Tibial artery (tissue), 4 donors: ENCODE results near the gene ACOT7.
"Not testable (repeated sequence)": the region's sequence is repeated elsewhere in the genome, so short reads cannot be mapped to it uniquely, and the experiment has no call there.

Experiments
- DNase-seq, 2 donors: peaks; one replicate each; pipeline ENCODE4 v3.0.0-alpha.2; 2019
- H3K27ac ChIP-seq, 2 donors: fragments of 200-600 bp; sonication (generic) in 1 of 2; 1 replicate in 1 of 2; 2 replicates in 1 of 2; pipeline ENCODE4 v1.5.1; 2018 to 2019; ENCODE audit warnings: mild to moderate bottlenecking in 1 of 2
- H3K27me3 ChIP-seq, 2 donors: fragments of 200-600 bp; sonication (generic) in 1 of 2; one replicate each; pipeline versions ENCODE4 v1.5.1 to v1.6.0; 2016 to 2019
- H3K36me3 ChIP-seq, 3 donors: fragments of 200-600 bp; sonication (generic) in 2 of 3; one replicate each; pipeline ENCODE4 v1.5.1; 2016 to 2019; ENCODE audit warnings: mild to moderate bottlenecking in 2 of 3
- H3K4me1 ChIP-seq, 4 donors: fragments of 200-600 bp; sonication (generic) in 2 of 4; 1 replicate in 3 of 4; 2 replicates in 1 of 4; pipeline ENCODE4 v1.5.1; 2016 to 2019
- H3K4me3 ChIP-seq, 2 donors: fragments of 200-600 bp; sonication (generic) in 1 of 2; 1 replicate in 1 of 2; 2 replicates in 1 of 2; pipeline ENCODE4 v1.5.1; 2018 to 2019; ENCODE audit warnings: mild to moderate bottlenecking in 2 of 2
- H3K9me3 ChIP-seq, 3 donors: fragments of 200-600 bp; sonication (generic) in 1 of 3; one replicate each; pipeline ENCODE4 v1.5.1; 2016 to 2019
- intact Hi-C: fragments of 100-400 bp; cut with DNase I; formaldehyde crosslinking; loops from one replicate; pipeline ENCODE4 v1.15.0; 2023; ENCODE audit warnings: low total_unique reads
- TF ChIP-seq, protein P1 (sequence below), 2 experiments: fragments of 200-600 bp in 1 of 2; fragments of 450-650 bp in 1 of 2; IDR thresholded peaks; one replicate each; pipeline ENCODE4 v1.5.1; 2017 to 2019; ENCODE audit warnings: antibody characterized with exemption in 2 of 2, mild to moderate bottlenecking in 1 of 2, moderate library complexity in 1 of 2

ACOT7 gene

DNA sequence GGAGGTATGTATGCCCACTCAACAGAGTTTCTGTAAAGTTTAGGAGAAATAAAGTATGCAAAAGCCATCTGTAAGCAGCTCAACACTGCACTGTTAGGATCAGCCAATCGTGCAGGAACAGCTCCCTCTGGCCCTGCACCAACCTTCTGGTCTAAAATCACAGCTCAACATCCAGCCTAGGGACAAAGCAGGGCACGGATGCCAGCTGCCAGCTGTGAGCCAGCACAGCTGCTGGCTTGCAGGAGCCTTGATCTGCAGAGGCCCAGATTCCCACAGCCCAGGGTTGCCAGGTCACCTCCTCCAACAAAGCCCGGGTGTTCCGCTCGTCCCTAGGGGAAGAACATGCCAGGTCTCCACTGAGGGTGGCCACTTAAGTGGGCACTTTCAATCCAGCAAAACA lies 8.6 kb downstream of the ACOT7 start:
- Histone ChIP-seq H3K4me3 (no peak overlapping the region), H3K4me1 (peaks cover 0 to 8% (median 0%) of the 10 kb centered on the region in 4 donors), H3K27ac (no peak overlapping the region), H3K27me3 (no peaks in the 10 kb centered on the region), H3K36me3 (no peaks in the 10 kb centered on the region), H3K9me3 (peaks cover 0 to 2% (median 0%) of the 10 kb centered on the region in 3 donors)
- TF ChIP-seq, protein P1, sequence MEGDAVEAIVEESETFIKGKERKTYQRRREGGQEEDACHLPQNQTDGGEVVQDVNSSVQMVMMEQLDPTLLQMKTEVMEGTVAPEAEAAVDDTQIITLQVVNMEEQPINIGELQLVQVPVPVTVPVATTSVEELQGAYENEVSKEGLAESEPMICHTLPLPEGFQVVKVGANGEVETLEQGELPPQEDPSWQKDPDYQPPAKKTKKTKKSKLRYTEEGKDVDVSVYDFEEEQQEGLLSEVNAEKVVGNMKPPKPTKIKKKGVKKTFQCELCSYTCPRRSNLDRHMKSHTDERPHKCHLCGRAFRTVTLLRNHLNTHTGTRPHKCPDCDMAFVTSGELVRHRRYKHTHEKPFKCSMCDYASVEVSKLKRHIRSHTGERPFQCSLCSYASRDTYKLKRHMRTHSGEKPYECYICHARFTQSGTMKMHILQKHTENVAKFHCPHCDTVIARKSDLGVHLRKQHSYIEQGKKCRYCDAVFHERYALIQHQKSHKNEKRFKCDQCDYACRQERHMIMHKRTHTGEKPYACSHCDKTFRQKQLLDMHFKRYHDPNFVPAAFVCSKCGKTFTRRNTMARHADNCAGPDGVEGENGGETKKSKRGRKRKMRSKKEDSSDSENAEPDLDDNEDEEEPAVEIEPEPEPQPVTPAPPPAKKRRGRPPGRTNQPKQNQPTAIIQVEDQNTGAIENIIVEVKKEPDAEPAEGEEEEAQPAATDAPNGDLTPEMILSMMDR (IDR thresholded peaks at IDR 0.05) = no peak
- intact Hi-C loops = no loop called here
- DNase-seq = no peak

DNA sequence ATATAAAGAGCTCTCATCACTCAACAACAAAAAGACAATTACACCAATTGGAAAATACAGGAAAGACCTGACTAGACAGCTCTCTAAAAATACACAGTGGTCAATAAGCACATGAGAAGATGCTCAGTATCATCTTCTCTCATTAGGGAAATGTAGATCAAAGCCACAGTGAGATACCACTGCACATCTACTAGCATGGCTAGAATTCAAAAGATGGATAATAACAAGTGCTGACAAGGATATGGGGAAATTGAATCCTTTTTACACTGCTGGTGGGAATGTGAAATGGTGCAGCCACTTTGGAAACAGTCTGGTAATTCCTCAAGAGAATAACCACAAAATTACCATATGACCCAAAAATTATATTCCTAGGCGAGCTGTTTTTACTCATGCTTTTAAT lies 9.4 kb downstream of the ACOT7 start:
- no peak overlapping the region for H3K27ac ChIP-seq
- H3K4me3 ChIP-seq = no peak overlapping the region
- DNase-seq = no peak
- H3K4me1 ChIP-seq = peaks cover 0 to 8% (median 0%) of the 10 kb centered on the region in 4 donors
- H3K9me3 ChIP-seq = peaks cover 0 to 5% (median 0%) of the 10 kb centered on the region in 3 donors
- H3K36me3 ChIP-seq = no peaks in the 10 kb centered on the region
- TF ChIP-seq, protein P1 (IDR thresholded peaks at IDR 0.05) = no peak
- intact Hi-C loops = no loop called here
- H3K27me3 ChIP-seq = no peaks in the 10 kb centered on the region

DNA sequence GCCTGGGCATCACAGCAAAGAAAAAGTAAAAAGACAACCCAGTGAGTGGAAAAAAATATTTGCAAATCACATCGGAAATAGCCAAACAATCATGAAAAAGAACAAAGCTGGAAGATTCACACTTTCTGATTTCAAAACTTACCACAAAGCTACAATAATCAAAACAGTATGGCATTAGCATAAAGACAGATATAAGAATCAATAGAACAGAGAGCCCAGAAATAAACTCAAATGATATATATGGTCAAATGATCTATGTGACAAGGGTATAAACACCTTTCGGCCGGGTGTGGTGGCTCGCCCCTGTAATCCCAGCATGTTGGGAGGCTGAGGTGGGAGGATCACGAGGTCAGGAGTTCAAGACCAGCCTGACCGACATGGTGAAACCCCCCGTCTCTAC lies 13.5 kb downstream of the ACOT7 start:
- TF ChIP-seq, protein P1 (IDR thresholded peaks at IDR 0.05) = no peak
- Histone ChIP-seq H3K9me3 (peaks cover 0 to 5% (median 0%) of the 10 kb centered on the region in 3 donors), H3K4me1 (no peaks in the 10 kb centered on the region), H3K27ac (no peak overlapping the region), H3K27me3 (no peaks in the 10 kb centered on the region), H3K36me3 (no peaks in the 10 kb centered on the region), H3K4me3 (no peak overlapping the region)
- intact Hi-C loops = no loop called here
- no peak for DNase-seq

DNA sequence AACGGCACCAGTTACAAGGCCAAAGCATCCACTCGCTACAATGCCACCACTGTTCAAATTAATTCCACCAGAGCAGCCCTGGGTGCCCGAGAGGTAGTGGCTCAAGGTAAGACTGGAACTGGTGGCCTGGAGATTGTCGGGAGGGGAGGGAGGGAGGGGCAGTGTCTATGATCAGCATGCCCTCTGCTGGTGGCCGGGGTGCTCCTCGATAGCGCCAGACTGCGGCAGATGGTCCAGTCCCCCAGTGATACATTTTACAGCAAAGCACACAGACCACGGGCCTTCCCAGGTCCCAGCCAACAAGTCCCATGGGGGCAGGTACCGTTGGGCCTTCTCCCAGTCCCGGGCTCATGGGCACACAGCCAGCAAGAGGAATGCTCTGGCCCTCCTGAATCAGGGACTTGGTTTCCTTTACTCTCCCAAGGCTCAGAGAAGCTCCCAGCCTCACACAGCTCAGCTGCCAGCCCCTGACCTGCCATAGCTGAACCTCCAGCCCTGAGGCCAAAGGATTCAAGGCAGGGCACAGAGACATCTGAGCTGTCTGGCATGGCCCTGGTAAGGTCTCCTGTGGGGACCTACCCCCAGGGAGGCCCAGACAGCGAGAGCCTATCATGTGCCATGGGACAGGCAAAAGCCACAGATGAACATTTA lies 15.3 kb downstream of the ACOT7 start:
- Histone ChIP-seq H3K36me3 (no peaks in the 10 kb centered on the region), H3K4me1 (no peaks in the 10 kb centered on the region), H3K27ac (no peak overlapping the region), H3K4me3 (no peak overlapping the region), H3K9me3 (peaks cover 0 to 5% (median 0%) of the 10 kb centered on the region in 3 donors), H3K27me3 (no peaks in the 10 kb centered on the region)
- TF ChIP-seq, protein P1 (IDR thresholded peaks at IDR 0.05) = no peak
- no peak for DNase-seq
- intact Hi-C loops = loop anchor here (5.0 kb wide), 1 partner anchor 769 kb away; no protein-coding TSS in a partner anchor

GRCh38 chr1:6373961-6374720 lies 19.4 kb downstream of the ACOT7 start:
- H3K9me3 ChIP-seq = no peaks in the 10 kb centered on the region
- TF ChIP-seq, protein P1 (IDR thresholded peaks at IDR 0.05) = no peak
- no peak overlapping the region for H3K4me3 ChIP-seq
- no peaks in the 10 kb centered on the region for H3K27me3 ChIP-seq
- H3K36me3 ChIP-seq = no peaks in the 10 kb centered on the region
- H3K4me1 ChIP-seq = no peaks in the 10 kb centered on the region
- no peak overlapping the region for H3K27ac ChIP-seq
- DNase-seq = no peak
- intact Hi-C loops = no loop called here

GRCh38 chr1:6372236-6372635 lies 21.3 kb downstream of the ACOT7 start:
- H3K27me3 ChIP-seq, H3K4me3 ChIP-seq, DNase-seq, intact Hi-C loops, H3K36me3 ChIP-seq, H3K9me3 ChIP-seq, H3K27ac ChIP-seq: not testable (repeated sequence)
- H3K4me1 ChIP-seq = peaks cover 0 to 11% (median 3%) of the 10 kb centered on the region in 4 donors
